Heart left ventricle (tissue), 16 donors: ENCODE results near the gene PUS3. TPM values are rescaled to one million over a fixed set of nuclear protein-coding genes. Genes with fewer than 3 reads are reported as not detected.

Experiments used
- ATAC-seq, 4 donors: fragments of 200-7000 bp; cut with Tn5 transposase; one replicate each; pipeline ENCODE4 v1.9.1; 2020 to 2022; ENCODE audit warnings: moderate library complexity in 4 of 4, mild to moderate bottlenecking in 3 of 4, moderate number of reproducible peaks in 1 of 4
- DNase-seq, 5 donors: peaks; one replicate each; pipeline ENCODE4 v3.0.0-alpha.2; 2020
- H3K27ac ChIP-seq, 12 donors: fragments of 200-600 bp; sonication (generic) in 4 of 12; one replicate each; pipeline versions ENCODE4 v1.5.0 to v1.8.0; 2016 to 2022; ENCODE audit warnings: mild to moderate bottlenecking in 2 of 12
- H3K27me3 ChIP-seq, 9 donors: fragments of 200-600 bp; sonication (generic) in 2 of 9; one replicate each; pipeline versions ENCODE4 v1.5.1 to v1.8.0; 2016 to 2022; ENCODE audit warnings: mild to moderate bottlenecking in 3 of 9
- H3K36me3 ChIP-seq, 9 donors: fragments of 200-600 bp; sonication (generic) in 2 of 9; one replicate each; pipeline versions ENCODE4 v1.5.0 to v1.8.0; 2018 to 2022; ENCODE audit warnings: mild to moderate bottlenecking in 2 of 9
- H3K4me1 ChIP-seq, 12 donors: fragments of 200-600 bp; sonication (generic) in 4 of 12; one replicate each; pipeline versions ENCODE4 v1.5.0 to v1.8.0; 2016 to 2022; ENCODE audit warnings: mild to moderate bottlenecking in 3 of 12
- H3K4me3 ChIP-seq, 12 donors: fragments of 200-600 bp; sonication (generic) in 4 of 12; one replicate each; pipeline versions ENCODE4 v1.5.0 to v1.8.0; 2017 to 2022; ENCODE audit warnings: mild to moderate bottlenecking in 9 of 12, moderate library complexity in 4 of 12
- H3K9me3 ChIP-seq, 12 donors: fragments of 200-600 bp; sonication (generic) in 4 of 12; one replicate each; pipeline versions ENCODE4 v1.5.0 to v1.8.0; 2016 to 2022; ENCODE audit warnings: mild to moderate bottlenecking in 1 of 12
- POLR2A ChIP-seq, 2 donors: fragments of 450-650 bp; IDR thresholded peaks; one replicate each; pipeline ENCODE4 v1.6.1; 2017; ENCODE audit warnings: antibody characterized with exemption in 2 of 2, mild to moderate bottlenecking in 2 of 2, moderate library complexity in 2 of 2
- WGBS, 4 donors: extraction: QIAGEN DNeasy Blood & Tissue Kit in 2 of 4; methylation state at CpG; one replicate each; pipeline versions ENCODE4 v1.1.5 to v1.1.7; 2013 to 2018; 5-methylcytosine and 5-hydroxymethylcytosine counted together
- intact Hi-C, 10 donors: fragments of 100-400 bp; cut with DNase I; formaldehyde crosslinking; loops; one replicate each; pipeline versions ENCODE4 v1.11.1 to v1.14.2; 2022
- long read RNA-seq, 3 donors: library from polyadenylated mRNA; unstranded; transcript quantifications; one replicate each; pipeline ENCODE4 v2.0.0, GENCODE V29; 2020 to 2021
- polyA plus RNA-seq, 2 donors: library from polyadenylated mRNA; stranded (reverse); fragments of 200-250 nt; gene quantifications; one replicate each; pipeline ENCODE4 v1.2.3, GENCODE V29; 2013
- total RNA-seq, 9 donors: library from RNA; depleted of rRNA in 2 of 9; stranded (reverse); fragments of >200 nt in 2 of 9; fragmentation: NEBNext Ultra II Directional in 3 of 9; extraction: Animal tissue kit (Norgen Biotek cat#: 25700) in 3 of 9; gene quantifications; one replicate each; pipeline versions ENCODE4 v1.1.0 to v1.2.4, GENCODE V29; 2016 to 2023
- TF ChIP-seq, protein P1 (sequence below), 12 donors: fragments of 200-600 bp; sonication (generic) in 4 of 12; IDR thresholded peaks; one replicate each; pipeline versions ENCODE4 v1.5.0 to v1.8.0; 2018 to 2022; ENCODE audit warnings: antibody characterized with exemption in 12 of 12, mild to moderate bottlenecking in 5 of 12
- donor health status: ischemic (EF 13 %, LVEDD 7.1; RV severe dilation, severe dysfunction).
- donor health status: healthy with polysubstance abuse.
- donor health status: DM: no; HTN: yes; CAD: no.
- donor health status: DM: no; HTN: no; CAD: no.
- donor health status: ischemic (EF 25% LVEDD 6.9; RV normal size, moderate dysfunction).
- donor health status: ischemic (EF 25% LVEDD 5.7; RV mildly dilated, moderate dysfunction).
- donor health status: healthy.
- donor health status: DM: yes; HTN: yes; CAD: no.
- donor health status: ischemic (EF 35%, LVEDD 5.7; RV mildly dilated, moderate dysfunction).
- donor health status: nonischemic (EF 11% LVEDD 7.7; RV severe dilation, severe dysfunction).
- donor health status: DM: yes; HTN: yes; CAD: no.
- donor health status: PGD.
- donor health status: ischemic (EF 29% LVEDD 5.4; RV normal size, mild dysfunction).
- donor health status: nonischemic (EF 23%, LVEDD 6.1; RV moderate dilation, normal function).

PUS3 gene
- total RNA-seq = 1 to 10 TPM; 5.4 to 9.4 (median 8.3) TPM
- 10 to 100 TPM in 1 of 2 donors, 1 to 10 TPM in 1; 6.6 to 11.0 TPM for polyA plus RNA-seq
- long read RNA-seq, donor 1, partial matches to known transcripts = 0 of 5 reads
- long read RNA-seq, donor 1, other reads (novel, unspliced or antisense) = 0 of 5 reads
- long read RNA-seq, donor 2, transcript PUS3-201 (4 exons, 1,843 nt) = major isoform, 21 of 33 reads
- long read RNA-seq, donor 2, transcript PUS3-205 (3 exons, 1,419 nt) = minor isoform, 5 of 33 reads
- long read RNA-seq, donor 2, partial matches to known transcripts = 1 of 33 reads
- long read RNA-seq, donor 2, other reads (novel, unspliced or antisense) = 6 of 33 reads
- long read RNA-seq, donor 3, partial matches to known transcripts = 0 of 3 reads
- long read RNA-seq, donor 3, other reads (novel, unspliced or antisense) = 0 of 3 reads

DNA sequence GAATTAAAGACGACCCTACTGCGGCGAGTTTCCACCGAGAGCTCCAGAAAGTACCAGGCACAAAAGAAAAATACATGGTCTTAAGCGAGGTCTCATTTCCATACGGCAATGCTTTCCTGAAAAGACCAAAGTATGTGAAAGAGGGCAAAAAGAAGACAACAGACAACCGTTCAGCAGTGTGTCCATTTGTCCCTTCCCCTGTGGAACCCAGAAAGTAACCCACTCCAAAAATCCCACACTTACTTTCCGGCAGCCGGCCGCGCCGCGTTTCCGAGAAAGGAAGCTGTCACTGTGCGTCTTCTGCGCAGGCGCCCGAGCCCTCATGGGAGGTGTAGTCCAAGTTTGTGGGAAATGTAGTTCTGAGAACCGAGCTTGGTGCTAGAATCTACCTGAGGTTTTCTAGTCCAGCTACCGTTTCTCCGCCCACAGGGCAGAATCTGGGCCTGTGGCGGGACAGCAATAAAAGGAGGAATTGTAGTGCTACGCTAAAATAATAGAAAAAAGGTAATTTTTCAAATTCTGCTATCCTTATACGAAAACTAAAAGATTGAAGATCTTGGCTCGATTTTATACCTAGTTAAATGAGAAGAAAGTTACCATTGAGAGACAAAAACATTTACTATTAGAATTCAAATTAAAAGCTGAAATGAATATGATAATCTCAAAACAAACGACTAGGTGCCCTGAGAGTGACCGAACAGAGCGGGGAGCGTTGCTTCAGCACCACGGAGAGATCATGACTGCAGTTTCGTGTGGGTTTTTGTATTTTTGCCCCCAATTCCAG is at the start of gene PUS3:
TSS of gene PUS3 (minus strand) at position 280 of the 784 bp plus-strand sequence. CDS start 6,922 bp downstream, outside the sequence.
- TF ChIP-seq, protein P1, sequence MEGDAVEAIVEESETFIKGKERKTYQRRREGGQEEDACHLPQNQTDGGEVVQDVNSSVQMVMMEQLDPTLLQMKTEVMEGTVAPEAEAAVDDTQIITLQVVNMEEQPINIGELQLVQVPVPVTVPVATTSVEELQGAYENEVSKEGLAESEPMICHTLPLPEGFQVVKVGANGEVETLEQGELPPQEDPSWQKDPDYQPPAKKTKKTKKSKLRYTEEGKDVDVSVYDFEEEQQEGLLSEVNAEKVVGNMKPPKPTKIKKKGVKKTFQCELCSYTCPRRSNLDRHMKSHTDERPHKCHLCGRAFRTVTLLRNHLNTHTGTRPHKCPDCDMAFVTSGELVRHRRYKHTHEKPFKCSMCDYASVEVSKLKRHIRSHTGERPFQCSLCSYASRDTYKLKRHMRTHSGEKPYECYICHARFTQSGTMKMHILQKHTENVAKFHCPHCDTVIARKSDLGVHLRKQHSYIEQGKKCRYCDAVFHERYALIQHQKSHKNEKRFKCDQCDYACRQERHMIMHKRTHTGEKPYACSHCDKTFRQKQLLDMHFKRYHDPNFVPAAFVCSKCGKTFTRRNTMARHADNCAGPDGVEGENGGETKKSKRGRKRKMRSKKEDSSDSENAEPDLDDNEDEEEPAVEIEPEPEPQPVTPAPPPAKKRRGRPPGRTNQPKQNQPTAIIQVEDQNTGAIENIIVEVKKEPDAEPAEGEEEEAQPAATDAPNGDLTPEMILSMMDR (IDR thresholded peaks at IDR 0.05) = no peak
- TF ChIP-seq POLR2A (IDR thresholded peaks at IDR 0.05) = peak in 1 of 2 donors; percentile 56
- Histone ChIP-seq H3K27ac (peak within 1 kb of the TSS in 11 of 12 donors; percentile 62 to 93 (median 82)), H3K9me3 (no peaks in the 10 kb centered on the region), H3K4me1 (peaks cover 0 to 31% (median 15%) of the 10 kb centered on the region in 12 donors), H3K27me3 (peaks cover 4 to 32% (median 13%) of the 10 kb centered on the region in 9 donors), H3K4me3 (peak within 1 kb of the TSS; percentile 54 to 80 (median 66)), H3K36me3 (peaks cover 0 to 22% (median 14%) of the 10 kb centered on the region in 9 donors)
- peak; percentile 90 to 96 (median 94) for DNase-seq
- intact Hi-C loops = no loop called here
- WGBS, 4 donors = 2 to 5% (median 3%) methylated on average over 31 of the region's 31 CpGs
- ATAC-seq = peak; percentile 93 to 98 (median 96)

DNA sequence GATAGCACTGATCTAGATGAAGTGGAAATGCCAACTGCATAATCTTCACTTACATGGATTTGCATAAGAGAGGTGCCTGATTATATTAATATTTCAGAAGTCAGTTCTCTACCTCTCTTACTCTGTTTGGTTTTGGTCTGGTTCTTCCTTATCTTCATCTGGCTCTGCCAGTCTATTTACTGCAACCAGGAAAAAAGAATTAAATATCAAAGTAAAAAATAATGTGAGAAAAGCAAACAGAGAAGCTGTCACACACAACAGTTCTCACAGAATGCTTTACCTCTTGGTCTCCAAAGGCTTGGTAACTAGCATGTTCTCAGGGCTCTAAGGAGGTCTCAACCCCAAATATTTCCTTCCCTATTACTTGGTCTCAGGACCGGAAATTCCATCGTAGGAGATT is 49.6 kb upstream of the PUS3 start:
- 65 to 91% (median 82%) methylated on average over 2 of the region's 2 CpGs for WGBS, 4 donors
- H3K27ac ChIP-seq = no peak overlapping the region
- H3K9me3 ChIP-seq = no peaks in the 10 kb centered on the region
- no peak for DNase-seq
- H3K4me1 ChIP-seq = peaks cover 3 to 31% (median 16%) of the 10 kb centered on the region in 12 donors
- no peaks in the 10 kb centered on the region for H3K27me3 ChIP-seq
- no peaks in the 10 kb centered on the region for H3K36me3 ChIP-seq
- no peak overlapping the region for H3K4me3 ChIP-seq
- ATAC-seq = no peak
- intact Hi-C loops = loop anchor here in 1 of 10 donors (10.0 kb wide), 1 partner anchor 112 kb away; the partner anchor contains the start of gene CDON
- TF ChIP-seq, protein P1 (IDR thresholded peaks at IDR 0.05) = no peak
- no peak for TF ChIP-seq POLR2A (IDR thresholded peaks at IDR 0.05)

DNA sequence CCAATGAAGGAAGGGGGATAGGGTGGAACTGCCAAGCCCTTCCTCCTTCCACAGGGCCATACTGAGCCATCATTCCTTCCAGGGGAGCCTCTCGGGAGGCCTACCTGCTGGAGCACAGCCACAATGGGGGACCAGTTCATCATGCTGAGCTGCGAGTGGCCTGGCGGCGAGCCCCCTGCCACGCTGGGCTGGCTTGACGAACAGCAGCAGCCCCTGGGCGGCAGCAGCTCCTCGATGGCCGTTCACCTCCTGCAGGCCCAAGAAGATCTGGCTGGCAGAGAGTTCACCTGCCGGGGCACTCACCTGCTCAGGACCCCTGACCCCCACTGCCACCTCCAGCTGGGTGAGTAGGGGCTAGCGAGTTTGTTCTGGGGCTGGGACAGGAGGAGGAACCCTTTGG is 48.7 kb upstream of the PUS3 start:
- intact Hi-C loops = loop anchor here in 1 of 10 donors (10.0 kb wide), 1 partner anchor 113 kb away; the partner anchor contains the start of gene CDON
- WGBS, 4 donors = 42 to 75% (median 58%) methylated on average over 6 to 11 of the region's 11 CpGs

More for the DNA sequence above, 48.7 kb upstream of the PUS3 start:
- ATAC-seq = peak in 3 of 4 donors; percentile 3 to 12 (median 3)
- H3K27ac ChIP-seq = peak overlapping the region in 8 of 12 donors; percentile 28 to 70 (median 47)
- no peaks in the 10 kb centered on the region for H3K36me3 ChIP-seq
- no peak for DNase-seq
- H3K9me3 ChIP-seq = no peaks in the 10 kb centered on the region
- peaks cover 0 to 2% (median 0%) of the 10 kb centered on the region in 9 donors for H3K27me3 ChIP-seq
- no peak for TF ChIP-seq POLR2A (IDR thresholded peaks at IDR 0.05)
- TF ChIP-seq, protein P1 (IDR thresholded peaks at IDR 0.05) = no peak
- H3K4me3 ChIP-seq = no peak overlapping the region
- peaks cover 3 to 27% (median 16%) of the 10 kb centered on the region in 12 donors for H3K4me1 ChIP-seq
